Measurements from ENCODE around the gene ENPP3.

Gene ENPP3

GRCh38 chr6:131636880-131637792, at the start of gene ENPP3:
ENPP3 (plus strand) TSS chr6:131637302; CDS start chr6:131637385, 83 bp downstream.
- peak; percentile 21 to 33 for DNase-seq
- TF ChIP-seq GATA1 (IDR thresholded peaks at IDR 0.05; ENCODE audit: low read depth, low read length) (no peak), POLR2A (IDR thresholded peaks at IDR 0.05; ENCODE audit: low read length) (peak; percentile 85)

- no peak for DNase-seq
- TF ChIP-seq POLR2A (IDR thresholded peaks at IDR 0.05; ENCODE audit: low read length) (no peak), GATA1 (IDR thresholded peaks at IDR 0.05; ENCODE audit: low read depth, low read length) (no peak)
Observed at GRCh38 chr6:131587909-131588308, 49.2 kb upstream of the ENPP3 start.

GRCh38 chr6:131588643-131589042, 48.5 kb upstream of the ENPP3 start:
- no peak for TF ChIP-seq POLR2A (IDR thresholded peaks at IDR 0.05; ENCODE audit: low read length)
- DNase-seq = no peak

GRCh38 chr6:131592935-131593334, 44.2 kb upstream of the ENPP3 start:
- no peak for TF ChIP-seq GATA1 (IDR thresholded peaks at IDR 0.05; ENCODE audit: low read depth, low read length)
- no peak for TF ChIP-seq POLR2A (IDR thresholded peaks at IDR 0.05; ENCODE audit: low read length)
- no peak for DNase-seq

- TF ChIP-seq POLR2A (IDR thresholded peaks at IDR 0.05; ENCODE audit: low read length) = no peak
- no peak for TF ChIP-seq GATA1 (IDR thresholded peaks at IDR 0.05; ENCODE audit: low read depth, low read length)
- no peak for DNase-seq
Observed at GRCh38 chr6:131594074-131594473, 43.0 kb upstream of the ENPP3 start.

GRCh38 chr6:131597446-131597845, 39.7 kb upstream of the ENPP3 start:
- DNase-seq = peak; percentile 4 to 17
- TF ChIP-seq POLR2A (IDR thresholded peaks at IDR 0.05; ENCODE audit: low read length) (no peak), GATA1 (IDR thresholded peaks at IDR 0.05; ENCODE audit: low read depth, low read length) (no peak)

GRCh38 chr6:131600716-131601115, 36.4 kb upstream of the ENPP3 start:
- no peak for TF ChIP-seq POLR2A (IDR thresholded peaks at IDR 0.05; ENCODE audit: low read length)
- TF ChIP-seq GATA1 (IDR thresholded peaks at IDR 0.05; ENCODE audit: low read depth, low read length) = no peak
- DNase-seq = no peak

- peak in 1 of 2 experiments; percentile 9 for DNase-seq
- no peak for TF ChIP-seq POLR2A (IDR thresholded peaks at IDR 0.05; ENCODE audit: low read length)
- TF ChIP-seq GATA1 (IDR thresholded peaks at IDR 0.05; ENCODE audit: low read depth, low read length) = no peak
Observed at GRCh38 chr6:131602781-131603312, 34.3 kb upstream of the ENPP3 start.

- DNase-seq = no peak
- no peak for TF ChIP-seq GATA1 (IDR thresholded peaks at IDR 0.05; ENCODE audit: low read depth, low read length)
- no peak for TF ChIP-seq POLR2A (IDR thresholded peaks at IDR 0.05; ENCODE audit: low read length)
Observed at GRCh38 chr6:131613296-131613925, 23.7 kb upstream of the ENPP3 start.

- no peak for TF ChIP-seq GATA1 (IDR thresholded peaks at IDR 0.05; ENCODE audit: low read depth, low read length)
Observed at GRCh38 chr6:131615275-131615674, 21.8 kb upstream of the ENPP3 start.

GRCh38 chr6:131627724-131628682, 9.1 kb upstream of the ENPP3 start, which contains the start of gene MED23:
MED23 (minus strand) TSS chr6:131628242; CDS start chr6:131628049, 193 bp downstream.
- TF ChIP-seq GATA1 (IDR thresholded peaks at IDR 0.05; ENCODE audit: low read depth, low read length) (no peak), POLR2A (IDR thresholded peaks at IDR 0.05; ENCODE audit: low read length) (peak; percentile 87)
- peak; percentile 96 to 97 for DNase-seq

More at GRCh38 chr6:131615275-131615674, 21.8 kb upstream of the ENPP3 start:
- DNase-seq = no peak

GRCh38 chr6:131628726-131629125, 8.4 kb upstream of the ENPP3 start:
- DNase-seq = peak; percentile 26 to 38
- TF ChIP-seq GATA1 (IDR thresholded peaks at IDR 0.05; ENCODE audit: low read depth, low read length) (no peak), POLR2A (IDR thresholded peaks at IDR 0.05; ENCODE audit: low read length) (no peak)

- peak; percentile 42 to 71 for DNase-seq
- TF ChIP-seq POLR2A (IDR thresholded peaks at IDR 0.05; ENCODE audit: low read length) (peak; percentile 55), GATA1 (IDR thresholded peaks at IDR 0.05; ENCODE audit: low read depth, low read length) (no peak)
Observed at GRCh38 chr6:131629651-131630050, 7.5 kb upstream of the ENPP3 start.
